Thoracic aorta (tissue), 2 donors: ENCODE measurements around the gene CALML3. TPM values are rescaled to one million over a fixed set of nuclear protein-coding genes. Genes with fewer than 3 reads are reported as not detected.
"Not testable (repeated sequence)": the region's sequence is repeated elsewhere in the genome, so short reads cannot be mapped to it uniquely, and the experiment has no call there.

Experiments used
- ATAC-seq: fragments of 150-250 bp; one replicate; pipeline ENCODE4 v1.8.0; 2017; ENCODE audit warnings: low read depth; ENCODE audit not compliant: insufficient number of reproducible peaks, low FRiP score
- DNase-seq: peaks from one replicate; pipeline ENCODE4 v3.0.0-alpha.2; 2020; ENCODE audit warnings: low spot score
- H3K27ac ChIP-seq, 2 donors: fragments of 200-600 bp; sonication (generic); 1 replicate in 1 of 2; 2 replicates in 1 of 2; pipeline ENCODE4 v1.5.1; 2016; ENCODE audit warnings: mild to moderate bottlenecking in 2 of 2, moderate library complexity in 2 of 2
- H3K27me3 ChIP-seq: fragments of 200-600 bp; sonication (generic); replicated peaks from 2 replicates; pipeline ENCODE4 v1.6.0; 2016; ENCODE audit warnings: mild to moderate bottlenecking; ENCODE audit not compliant: insufficient read depth
- H3K36me3 ChIP-seq: fragments of 200-600 bp; sonication (generic); one replicate; pipeline ENCODE4 v1.5.1; 2016
- H3K4me1 ChIP-seq, 2 donors: fragments of 200-600 bp; sonication (generic); 1 replicate in 1 of 2; 2 replicates in 1 of 2; pipeline versions ENCODE4 v1.5.1 to v1.6.0; 2016; ENCODE audit warnings: low read depth in 2 of 2, mild to moderate bottlenecking in 1 of 2; ENCODE audit not compliant: control insufficient read depth in 1 of 2
- H3K4me3 ChIP-seq: fragments of 200-600 bp; sonication (generic); 2 replicates; pipeline ENCODE4 v1.5.1; 2016; ENCODE audit warnings: mild to moderate bottlenecking
- H3K9me3 ChIP-seq: fragments of 200-600 bp; sonication (generic); 2 replicates; pipeline ENCODE4 v1.5.1; 2016
- total RNA-seq, 2 donors: library from RNA; depleted of rRNA; stranded (reverse); fragments of >200 nt; gene quantifications; one replicate each; pipeline versions ENCODE4 v1.1.0 to v1.2.3, GENCODE V29; 2016
- TF ChIP-seq, protein P1 (sequence below): fragments of 200-600 bp; sonication (generic); IDR thresholded peaks from one replicate; pipeline ENCODE4 v1.5.1; 2019; ENCODE audit warnings: antibody characterized with exemption

Gene CALML3
- total RNA-seq: not detected

DNA sequence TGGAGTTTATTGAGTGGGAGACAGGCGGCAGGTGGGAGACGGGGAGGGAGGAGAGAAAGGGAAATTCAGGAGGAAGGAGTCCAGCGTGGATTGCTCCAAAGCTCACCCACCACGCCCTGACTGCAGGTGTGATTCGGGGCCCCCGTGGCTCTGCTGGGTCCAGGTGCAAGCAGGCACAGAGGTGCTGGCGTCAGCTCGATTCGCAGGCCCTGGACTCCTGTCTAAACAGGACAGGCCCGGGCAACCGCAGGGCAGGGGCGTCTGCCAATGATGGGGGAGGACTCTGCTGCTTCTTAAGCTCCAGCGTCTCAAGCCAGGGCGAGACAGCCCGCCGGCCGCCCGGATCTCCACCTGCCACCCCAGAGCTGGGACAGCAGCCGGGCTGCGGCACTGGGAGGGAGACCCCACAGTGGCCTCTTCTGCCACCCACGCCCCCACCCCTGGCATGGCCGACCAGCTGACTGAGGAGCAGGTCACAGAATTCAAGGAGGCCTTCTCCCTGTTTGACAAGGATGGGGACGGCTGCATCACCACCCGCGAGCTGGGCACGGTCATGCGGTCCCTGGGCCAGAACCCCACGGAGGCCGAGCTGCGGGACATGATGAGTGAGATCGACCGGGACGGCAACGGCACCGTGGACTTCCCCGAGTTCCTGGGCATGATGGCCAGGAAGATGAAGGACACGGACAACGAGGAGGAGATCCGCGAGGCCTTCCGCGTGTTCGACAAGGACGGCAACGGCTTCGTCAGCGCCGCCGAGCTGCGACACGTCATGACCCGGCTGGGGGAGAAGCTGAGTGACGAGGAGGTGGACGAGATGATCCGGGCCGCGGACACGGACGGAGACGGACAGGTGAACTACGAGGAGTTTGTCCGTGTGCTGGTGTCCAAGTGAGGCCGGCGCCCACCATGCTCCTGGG, at the start of gene CALML3:
Gene CALML3, plus strand, starts transcription at position 321 of the 920 bp plus-strand sequence. Its CDS starts 125 bp downstream, at position 446.
- Histone ChIP-seq H3K9me3 (no peaks in the 10 kb centered on the region), H3K36me3 (no peaks in the 10 kb centered on the region), H3K4me3 (no peak within 1 kb of the TSS), H3K4me1 (peaks cover 10 to 14% of the 10 kb centered on the region in 2 donors), H3K27ac (no peak within 1 kb of the TSS), H3K27me3 (no peaks in the 10 kb centered on the region)
- ATAC-seq (no peak), DNase-seq (no peak)
- TF ChIP-seq, protein P1, sequence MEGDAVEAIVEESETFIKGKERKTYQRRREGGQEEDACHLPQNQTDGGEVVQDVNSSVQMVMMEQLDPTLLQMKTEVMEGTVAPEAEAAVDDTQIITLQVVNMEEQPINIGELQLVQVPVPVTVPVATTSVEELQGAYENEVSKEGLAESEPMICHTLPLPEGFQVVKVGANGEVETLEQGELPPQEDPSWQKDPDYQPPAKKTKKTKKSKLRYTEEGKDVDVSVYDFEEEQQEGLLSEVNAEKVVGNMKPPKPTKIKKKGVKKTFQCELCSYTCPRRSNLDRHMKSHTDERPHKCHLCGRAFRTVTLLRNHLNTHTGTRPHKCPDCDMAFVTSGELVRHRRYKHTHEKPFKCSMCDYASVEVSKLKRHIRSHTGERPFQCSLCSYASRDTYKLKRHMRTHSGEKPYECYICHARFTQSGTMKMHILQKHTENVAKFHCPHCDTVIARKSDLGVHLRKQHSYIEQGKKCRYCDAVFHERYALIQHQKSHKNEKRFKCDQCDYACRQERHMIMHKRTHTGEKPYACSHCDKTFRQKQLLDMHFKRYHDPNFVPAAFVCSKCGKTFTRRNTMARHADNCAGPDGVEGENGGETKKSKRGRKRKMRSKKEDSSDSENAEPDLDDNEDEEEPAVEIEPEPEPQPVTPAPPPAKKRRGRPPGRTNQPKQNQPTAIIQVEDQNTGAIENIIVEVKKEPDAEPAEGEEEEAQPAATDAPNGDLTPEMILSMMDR: no peak

DNA sequence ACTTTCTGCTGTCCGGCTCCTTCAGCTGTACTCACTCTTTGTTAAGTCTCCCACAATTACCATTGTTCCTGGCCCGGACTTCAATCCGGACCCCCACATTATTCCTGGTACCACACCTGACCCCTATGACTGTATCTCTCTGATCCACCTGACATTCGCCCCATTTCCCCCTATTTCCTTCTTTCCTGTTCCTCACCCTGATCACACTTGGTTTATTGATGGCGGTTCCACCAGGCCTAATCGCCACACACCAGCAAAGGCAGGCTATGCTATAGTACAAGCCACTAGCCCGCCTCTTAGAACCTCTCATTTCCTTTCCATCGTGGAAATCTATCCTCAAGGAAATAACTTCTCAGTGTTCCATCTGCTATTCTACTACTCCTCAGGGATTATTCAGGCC, 49.7 kb upstream of the CALML3 start:
- H3K27me3 ChIP-seq, H3K9me3 ChIP-seq, ATAC-seq, DNase-seq, H3K4me1 ChIP-seq, H3K36me3 ChIP-seq, H3K27ac ChIP-seq, H3K4me3 ChIP-seq: not testable (repeated sequence)

DNA sequence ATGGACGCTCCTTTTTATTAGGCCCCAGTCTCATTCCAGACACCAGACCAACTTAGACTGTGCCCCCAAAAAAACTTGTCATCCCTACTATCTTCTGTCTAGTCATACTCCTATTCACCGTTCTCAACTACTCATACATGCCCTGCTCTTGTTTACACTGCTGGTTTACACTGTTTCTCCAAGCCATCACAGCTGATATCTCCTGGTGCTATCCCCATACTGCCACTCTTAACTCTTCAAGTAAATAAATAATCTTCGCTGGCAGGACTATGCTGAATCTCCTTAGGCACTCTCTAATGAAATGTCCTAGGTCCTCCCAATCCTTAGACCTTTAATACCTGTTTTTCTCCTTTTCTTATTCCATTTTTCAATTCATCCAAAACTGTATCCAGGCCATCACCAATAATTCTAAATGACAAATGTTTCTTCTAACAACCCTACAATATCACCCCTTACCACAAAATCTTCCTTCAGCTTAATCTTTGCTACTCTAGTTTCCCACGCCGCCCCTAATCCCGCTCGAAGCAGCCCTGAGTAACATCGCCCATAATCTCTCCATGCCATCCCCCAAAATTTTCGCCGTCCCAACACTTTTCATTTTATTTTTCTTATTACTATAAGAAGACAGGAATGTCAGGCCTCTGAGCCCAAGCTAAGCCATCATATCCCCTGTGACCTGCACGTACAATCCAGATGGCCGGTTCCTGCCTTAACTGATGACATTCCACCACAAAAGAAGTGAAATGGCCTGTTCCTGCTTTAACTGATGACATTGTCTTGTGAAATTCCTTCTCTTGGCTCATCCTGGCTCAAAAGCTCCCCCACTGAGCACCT, 48.6 kb upstream of the CALML3 start:
- H3K27me3 ChIP-seq, H3K36me3 ChIP-seq, H3K27ac ChIP-seq, H3K9me3 ChIP-seq, H3K4me3 ChIP-seq, DNase-seq, ATAC-seq, H3K4me1 ChIP-seq: not testable (repeated sequence)

DNA sequence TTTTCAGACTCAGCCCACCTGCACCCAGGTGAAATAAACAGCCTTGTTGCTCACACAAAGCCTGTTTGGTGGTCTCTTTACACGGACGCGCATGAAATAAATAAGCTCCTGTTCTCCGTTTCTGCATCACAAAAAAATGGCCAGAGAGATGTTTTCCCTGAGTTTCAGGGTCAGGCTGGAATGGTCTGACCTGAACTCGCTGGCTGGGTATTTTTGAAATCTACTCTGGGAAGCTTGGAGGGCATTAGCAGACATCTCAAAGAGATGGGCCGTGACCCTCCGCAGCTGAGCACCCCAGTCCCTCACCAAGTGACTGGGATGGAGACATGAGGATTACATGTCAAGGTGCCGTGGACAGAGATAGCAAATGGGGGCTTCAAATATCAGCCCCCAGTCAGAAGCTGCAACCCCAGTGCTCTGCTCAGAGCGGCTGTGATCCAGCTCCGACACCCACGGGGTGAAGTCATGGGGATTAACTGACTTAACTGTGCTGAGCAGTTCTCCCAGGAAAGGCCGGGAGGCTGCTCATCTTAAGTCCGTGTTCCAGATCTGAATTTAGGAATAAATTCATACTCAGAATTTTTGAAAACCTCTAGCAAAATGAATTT, 47.7 kb upstream of the CALML3 start:
- DNase-seq: no peak
- no peak overlapping the region for H3K27ac ChIP-seq
- no peaks in the 10 kb centered on the region for H3K9me3 ChIP-seq
- no peak for ATAC-seq
- no peak overlapping the region for H3K4me3 ChIP-seq
- H3K4me1 ChIP-seq: no peaks in the 10 kb centered on the region
- H3K36me3 ChIP-seq: no peaks in the 10 kb centered on the region
- TF ChIP-seq, protein P1: no peak
- H3K27me3 ChIP-seq: no peaks in the 10 kb centered on the region

DNA sequence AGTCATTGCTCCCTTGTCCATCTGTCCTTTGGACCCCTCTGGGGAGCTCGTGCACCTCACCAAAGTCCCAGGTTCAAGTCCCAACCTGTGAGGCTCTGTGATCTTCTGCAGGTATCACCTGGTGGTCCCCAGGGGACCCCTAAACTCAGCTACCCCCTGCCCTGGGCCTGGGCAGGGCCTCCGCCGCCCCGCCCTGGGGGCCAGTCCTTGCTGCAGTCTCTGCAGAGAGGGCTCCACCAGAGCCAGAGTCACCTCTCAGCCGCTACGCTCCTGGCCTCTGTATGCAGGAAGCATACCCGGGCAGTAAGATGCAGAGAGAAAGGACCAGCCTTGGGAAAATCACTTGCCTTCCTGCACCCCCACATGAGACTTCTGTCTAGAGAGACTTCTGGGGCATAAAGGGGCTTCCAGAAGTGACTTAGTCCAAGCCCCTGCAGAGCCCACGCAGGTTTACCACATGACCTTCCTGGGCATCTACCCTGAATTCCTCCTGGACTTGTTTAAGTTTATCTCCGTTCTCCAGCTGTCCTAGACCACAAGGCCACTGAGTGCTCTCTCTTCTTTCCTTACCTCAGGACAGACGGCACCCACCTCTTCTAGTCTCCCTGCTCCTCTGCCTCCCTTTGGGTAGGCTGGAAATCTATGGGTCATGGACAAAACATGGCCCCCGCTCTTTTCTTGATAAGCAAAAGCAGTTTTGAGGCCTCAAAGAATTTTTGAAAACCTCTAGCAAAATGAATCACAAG, 46.6 kb upstream of the CALML3 start:
- H3K36me3 ChIP-seq: no peaks in the 10 kb centered on the region
- no peaks in the 10 kb centered on the region for H3K27me3 ChIP-seq
- ATAC-seq (no peak), DNase-seq (no peak)
- no peaks in the 10 kb centered on the region for H3K4me1 ChIP-seq
- no peak overlapping the region for H3K27ac ChIP-seq
- no peaks in the 10 kb centered on the region for H3K9me3 ChIP-seq
- TF ChIP-seq, protein P1: no peak
- H3K4me3 ChIP-seq: no peak overlapping the region
